H1 (cell line): ENCODE results near the gene IL22RA2. TPM values are rescaled to one million over a fixed set of nuclear protein-coding genes. Genes with fewer than 3 reads are reported as not detected.

Experiments
- CTCF ChIA-PET: fragments of 300-600 bp; sonication (Branson Sonifier 250); formaldehyde crosslinking; loops from one replicate; lab custom pipeline; 2021; ENCODE audit not compliant: partially characterized antibody; lab: Charles Lee
- POLR2A ChIA-PET: fragments of 300-600 bp; sonication (Branson Sonifier 250); formaldehyde crosslinking; loops from one replicate; lab custom pipeline; 2021; ENCODE audit warnings: inconsistent platforms; ENCODE audit not compliant: partially characterized antibody; lab: Charles Lee
- DNase-seq, 2 experiments: peaks; one replicate each; pipeline versions ENCODE4 v3.0.0 to v3.0.0-alpha.2; 2010 to 2022; ENCODE audit warnings: low spot score in 2 of 2, low read depth in 1 of 2, mixed read lengths in 1 of 2
- FAIRE-seq: peaks from 2 replicates; lab custom pipeline; 2011; peaks lifted over from hg19 to GRCh38; lab: Jason Lieb, UNC
- H2AFZ ChIP-seq: 2 replicates; pipeline ENCODE4 v1.8.1; 2012; ENCODE audit warnings: low read length, inconsistent platforms
- H2AK5ac ChIP-seq: 2 replicates; pipeline ENCODE4 v1.6.1; 2013; ENCODE audit warnings: low read depth, low read length
- H2BK120ac ChIP-seq: replicated peaks from 2 replicates; pipeline ENCODE3; 2013; ENCODE audit warnings: low read depth, low read length, inconsistent platforms
- H2BK12ac ChIP-seq: 2 replicates; pipeline ENCODE4 v1.6.1; 2013; ENCODE audit warnings: low read depth, low read length
- H2BK15ac ChIP-seq: 2 replicates; pipeline ENCODE4 v1.6.1; 2013; ENCODE audit warnings: low read length
- H2BK20ac ChIP-seq: 2 replicates; pipeline ENCODE4 v1.6.1; 2013; ENCODE audit warnings: low read length
- H2BK5ac ChIP-seq: 2 replicates; pipeline ENCODE4 v1.6.1; 2013; ENCODE audit warnings: low read depth, low read length
- H3K14ac ChIP-seq: 2 replicates; pipeline ENCODE4 v1.6.1; 2013; ENCODE audit warnings: inconsistent platforms; ENCODE audit not compliant: insufficient read length
- H3K18ac ChIP-seq: 2 replicates; pipeline ENCODE4 v1.6.1; 2013; ENCODE audit warnings: low read length; ENCODE audit errors: extremely low read depth
- H3K23ac ChIP-seq: 2 replicates; pipeline ENCODE4 v1.6.1; 2013; ENCODE audit warnings: inconsistent platforms; ENCODE audit not compliant: insufficient read length
- H3K23me2 ChIP-seq: 2 replicates; pipeline ENCODE4 v1.6.1; 2013; ENCODE audit warnings: low read depth, low read length
- H3K27ac ChIP-seq: 2 replicates; pipeline ENCODE4 v1.6.1; 2011; ENCODE audit warnings: low read depth, low read length, inconsistent platforms
- H3K27me3 ChIP-seq, 4 experiments: replicated peaks in 1 of 4; 1 replicate in 1 of 4; 2 replicates in 3 of 4; pipeline versions ENCODE4 v1.6.1 to v1.8.1; 2011 to 2013; ENCODE audit warnings: low read length in 3 of 4, mild to moderate bottlenecking in 3 of 4, inconsistent platforms in 2 of 4, mixed read lengths in 2 of 4, moderate library complexity in 1 of 4; ENCODE audit not compliant: control insufficient read depth in 3 of 4, insufficient read depth in 3 of 4; ENCODE audit errors: extremely low read depth in 1 of 4
- H3K36me3 ChIP-seq, 4 experiments: 2 replicates each; pipeline versions ENCODE4 v1.6.1 to v1.8.1; 2011 to 2013; ENCODE audit warnings: mild to moderate bottlenecking in 4 of 4, low read length in 3 of 4, moderate library complexity in 2 of 4, control low read depth in 1 of 4, inconsistent platforms in 1 of 4; ENCODE audit not compliant: insufficient read depth in 4 of 4, control insufficient read depth in 2 of 4
- H3K4ac ChIP-seq: replicated peaks from 2 replicates; pipeline ENCODE3; 2013; ENCODE audit warnings: low read length, low read depth, mixed read lengths, inconsistent platforms; ENCODE audit not compliant: insufficient read length
- H3K4me1 ChIP-seq, 4 experiments: replicated peaks in 1 of 4; 1 replicate in 1 of 4; 2 replicates in 3 of 4; pipeline versions ENCODE4 v1.6.1 to v1.8.1; 2011 to 2013; ENCODE audit warnings: low read length in 3 of 4, inconsistent platforms in 2 of 4, mixed read lengths in 1 of 4; ENCODE audit not compliant: insufficient read depth in 4 of 4, control insufficient read depth in 3 of 4
- H3K4me2 ChIP-seq, 2 experiments: 2 replicates each; pipeline versions ENCODE4 v1.6.1 to v1.8.1; 2011 to 2013; ENCODE audit warnings: low read depth in 2 of 2, low read length in 2 of 2, control low read depth in 1 of 2, inconsistent platforms in 1 of 2, mild to moderate bottlenecking in 1 of 2; ENCODE audit not compliant: insufficient read depth in 1 of 2
- H3K4me3 ChIP-seq, 4 experiments: fragments of 200-600, 300-600 bp in 1 of 4; sonication (generic), shearing (Covaris generic), sonication (Bioruptor Twin) in 1 of 4; 2 replicates each; pipeline versions ENCODE4 v1.5.1 to v1.8.1; 2011 to 2016; ENCODE audit warnings: low read length in 4 of 4, low read depth in 3 of 4, control low read depth in 2 of 4, inconsistent platforms in 2 of 4, mild to moderate bottlenecking in 2 of 4, mixed read lengths in 1 of 4, moderate library complexity in 1 of 4; ENCODE audit not compliant: insufficient read depth in 2 of 4; ENCODE audit errors: extremely low read depth in 1 of 4
- H3K56ac ChIP-seq: replicated peaks from 2 replicates; pipeline ENCODE3; 2013; ENCODE audit warnings: low read depth, mild to moderate bottlenecking, mixed read lengths, low read length, inconsistent platforms; ENCODE audit not compliant: insufficient read length
- H3K79me1 ChIP-seq: 2 replicates; pipeline ENCODE4 v1.6.1; 2013; ENCODE audit warnings: low read depth, low read length, control low read depth
- H3K79me2 ChIP-seq, 2 experiments: 2 replicates each; pipeline versions ENCODE4 v1.6.1 to v1.8.1; 2012 to 2013; ENCODE audit warnings: low read length in 2 of 2, mild to moderate bottlenecking in 2 of 2, inconsistent platforms in 1 of 2; ENCODE audit not compliant: insufficient read depth in 2 of 2, control insufficient read depth in 1 of 2
- H3K9ac ChIP-seq, 4 experiments: replicated peaks in 1 of 4; 1 replicate in 1 of 4; 2 replicates in 3 of 4; pipeline versions ENCODE4 v1.6.1 to v1.8.1; 2011 to 2013; ENCODE audit warnings: low read depth in 3 of 4, low read length in 3 of 4, control low read depth in 2 of 4, mild to moderate bottlenecking in 2 of 4, moderate library complexity in 2 of 4, inconsistent platforms in 1 of 4; ENCODE audit errors: extremely low read depth in 1 of 4
- H3K9me3 ChIP-seq, 2 experiments: 2 replicates each; pipeline versions ENCODE4 v1.6.1 to v1.8.1; 2012 to 2013; ENCODE audit warnings: mild to moderate bottlenecking in 2 of 2, moderate library complexity in 2 of 2, control low read depth in 1 of 2, inconsistent platforms in 1 of 2, low read depth in 1 of 2, low read length in 1 of 2, mixed read lengths in 1 of 2; ENCODE audit not compliant: insufficient read depth in 2 of 2
- H4K20me1 ChIP-seq, 2 experiments: replicated peaks in 1 of 2; 2 replicates each; pipeline versions ENCODE3 to v1.8.1; 2011 to 2013; ENCODE audit warnings: inconsistent platforms in 2 of 2, low read length in 2 of 2, mild to moderate bottlenecking in 1 of 2; ENCODE audit not compliant: insufficient read depth in 2 of 2, control insufficient read depth in 1 of 2
- H4K5ac ChIP-seq: 2 replicates; pipeline ENCODE4 v1.6.1; 2013; ENCODE audit warnings: low read length, low read depth, mixed read lengths, inconsistent platforms; ENCODE audit not compliant: insufficient read length
- H4K8ac ChIP-seq: 2 replicates; pipeline ENCODE4 v1.8.0; 2013; ENCODE audit warnings: mild to moderate bottlenecking, moderate library complexity, low read length, inconsistent platforms; ENCODE audit not compliant: insufficient read depth; ENCODE audit errors: extremely low read depth
- H4K91ac ChIP-seq: replicated peaks from 2 replicates; pipeline ENCODE3; 2013; ENCODE audit warnings: low read length, mixed read lengths, inconsistent platforms; ENCODE audit not compliant: insufficient read length
- ATF2 ChIP-seq: IDR thresholded peaks from 2 replicates; pipeline ENCODE4 v1.6.1; 2012; ENCODE audit warnings: low read length, inconsistent platforms
- ATF3 ChIP-seq: IDR thresholded peaks from 2 replicates; pipeline ENCODE4 v1.6.1; 2011; ENCODE audit warnings: low read depth, mild to moderate bottlenecking, low read length; ENCODE audit not compliant: insufficient read depth
- CEBPB ChIP-seq: IDR thresholded peaks from 2 replicates; pipeline ENCODE4 v1.6.1; 2012; ENCODE audit warnings: low read depth, low read length
- JUN ChIP-seq: IDR thresholded peaks from 2 replicates; pipeline ENCODE4 v1.6.1; 2011; ENCODE audit warnings: low read depth, mild to moderate bottlenecking, improper control_type of control experiment, low read length
- RNF2 ChIP-seq: fragments of 200-900, 300-1000 bp; sonication (generic); IDR thresholded peaks from 2 replicates; pipeline ENCODE4 v1.7.1; 2016; ENCODE audit warnings: borderline replicate concordance, low read depth, mild to moderate bottlenecking, antibody characterized with exemption, low read length; ENCODE audit not compliant: poor library complexity, severe bottlenecking; ENCODE audit errors: missing control alignments
- TBP ChIP-seq: IDR thresholded peaks from 2 replicates; pipeline ENCODE4 v1.6.1; 2011; ENCODE audit warnings: low read depth, low read length, improper control_type of control experiment
- whole genome bisulfite sequencing, 2 experiments: shearing (Covaris generic) in 1 of 2; methylation state at CpG; one replicate each; pipeline versions ENCODE4 v1.1.6 to v1.1.7; 2013 to 2015; ENCODE audit warnings: low lambda C conversion rate in 2 of 2, mixed read lengths in 2 of 2, inconsistent platforms in 1 of 2, low coverage in 1 of 2, missing lambda C conversion rate in 1 of 2; ENCODE audit not compliant: insufficient replicate concordance in 2 of 2, insufficient coverage in 1 of 2, insufficient read length in 1 of 2; ENCODE audit errors: extremely low coverage in 1 of 2, missing lambda C conversion rate in 1 of 2; 5-methylcytosine and 5-hydroxymethylcytosine counted together
- polyA plus RNA-seq, 7 experiments: library from polyadenylated mRNA; depleted of rRNA in 3 of 7; stranded (reverse) in 5 of 7; unstranded in 2 of 7; fragments of >200 nt in 5 of 7; fragments of 200-250 nt in 2 of 7; gene quantifications; 1 replicate in 5 of 7; 2 replicates in 1 of 7; 4 replicates in 1 of 7; pipeline versions ENCODE4 v1.2.1 to v1.2.3, GENCODE V29; 2011 to 2013; ENCODE audit warnings: missing spikeins in 2 of 7, mixed read lengths in 2 of 7
- total RNA-seq: library from RNA; stranded (reverse); fragmentation: NEBNext Ultra II Directional; extraction: Animal tissue kit (Norgen Biotek cat#: 25700); gene quantifications from 2 replicates; pipeline ENCODE4 v1.2.1, GENCODE V29; 2021

Gene IL22RA2
- total and polyA plus RNA-seq, 2 of the 8 experiments (the other 6 are each of a cell fraction or from before 2014, with no cell fraction given) = not detected

- peaks cover 17 to 26% of the 10 kb centered on the region in 2 experiments for H3K9me3 ChIP-seq
- H3K36me3 ChIP-seq = peaks cover 0 to 4% (median 0%) of the 10 kb centered on the region in 4 experiments; a peak in 1 of 8 replicates
- CTCF ChIA-PET = interaction anchor here (0.6 to 1.5 kb wide), 4 partner anchors 12 to 461 kb away, joined by 3 to 7 read pairs (median 4); no protein-coding TSS in a partner anchor
- no peaks in the 10 kb centered on the region for H3K27me3 ChIP-seq
- H3K56ac ChIP-seq = no peak overlapping the region
- no peak overlapping the region for H3K9ac ChIP-seq
- no peak overlapping the region for H3K18ac ChIP-seq
- no peak overlapping the region for H3K4me2 ChIP-seq
- no peak overlapping the region for H2AFZ ChIP-seq
- H4K91ac ChIP-seq = no peak overlapping the region
- H2BK15ac ChIP-seq = no peak overlapping the region
- no peak overlapping the region for H2BK12ac ChIP-seq
- no peaks in the 10 kb centered on the region for H3K4me1 ChIP-seq
- peaks cover 4% of the 10 kb centered on the region; the same call in 1 of the 2 replicates for H3K23me2 ChIP-seq
- H3K23ac ChIP-seq = no peak overlapping the region
- H3K27ac ChIP-seq = no peak overlapping the region
- no peaks in the 10 kb centered on the region for H3K79me2 ChIP-seq
- POLR2A ChIA-PET = no interaction called here
- no peak overlapping the region for H2BK120ac ChIP-seq
- H2BK5ac ChIP-seq = no peak overlapping the region
- no peak overlapping the region for H4K8ac ChIP-seq
- no peak for FAIRE-seq
- TF ChIP-seq CEBPB (no peak), TBP (no peak), ATF2 (no peak), RNF2 (no peak), JUN (no peak), ATF3 (no peak)
- H4K5ac ChIP-seq = no peak overlapping the region
- no peak overlapping the region for H2AK5ac ChIP-seq
- H3K79me1 ChIP-seq = no peaks in the 10 kb centered on the region
- H3K4me3 ChIP-seq = no peak overlapping the region
- no peak overlapping the region for H2BK20ac ChIP-seq
- H4K20me1 ChIP-seq = no peaks in the 10 kb centered on the region
- no peak overlapping the region for H3K14ac ChIP-seq
- DNase-seq = no peak
- H3K4ac ChIP-seq = no peak overlapping the region
- 74% methylated on average over 2 of the region's 2 CpGs; no CpG with 5 or more reads in 1 of the 2 experiments for WGBS, 2 experiments
These were observed 51.9 kb downstream of the IL22RA2 start for GRCh38 chr6:137121401-137121997.
